Fibroblast of skin of right quadriceps (primary cell): Measurements from ENCODE around the gene SLC26A3.

Source experiments
- DNase-seq: peaks from one replicate; pipeline ENCODE4 v3.0.0-alpha.2; 2013

Gene SLC26A3

GRCh38 chr7:107815254-107815882 is 12.3 kb upstream of the SLC26A3 start:
- no peak for DNase-seq

DNA sequence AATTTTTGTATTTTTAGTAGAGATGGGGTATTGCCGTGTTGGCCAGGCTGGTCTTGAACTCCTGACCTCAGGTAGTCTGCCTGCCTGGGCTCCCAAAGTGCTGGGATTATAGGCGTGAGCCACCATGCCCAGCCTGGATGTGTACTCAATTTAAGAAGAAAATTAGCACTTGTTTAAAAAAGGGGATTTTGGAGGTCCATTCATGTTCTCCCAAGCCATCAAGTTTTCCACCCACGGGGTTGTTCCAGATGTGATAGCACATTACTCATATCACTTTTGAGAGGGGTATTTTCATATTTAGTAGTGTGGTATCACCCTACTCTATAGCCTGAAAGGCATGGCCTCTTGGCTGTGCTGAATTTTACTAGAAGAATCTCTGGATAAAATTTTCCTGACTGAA is 10.5 kb upstream of the SLC26A3 start:
- no peak for DNase-seq

GRCh38 chr7:107811934-107812333 is 8.9 kb upstream of the SLC26A3 start:
- DNase-seq: no peak

DNA sequence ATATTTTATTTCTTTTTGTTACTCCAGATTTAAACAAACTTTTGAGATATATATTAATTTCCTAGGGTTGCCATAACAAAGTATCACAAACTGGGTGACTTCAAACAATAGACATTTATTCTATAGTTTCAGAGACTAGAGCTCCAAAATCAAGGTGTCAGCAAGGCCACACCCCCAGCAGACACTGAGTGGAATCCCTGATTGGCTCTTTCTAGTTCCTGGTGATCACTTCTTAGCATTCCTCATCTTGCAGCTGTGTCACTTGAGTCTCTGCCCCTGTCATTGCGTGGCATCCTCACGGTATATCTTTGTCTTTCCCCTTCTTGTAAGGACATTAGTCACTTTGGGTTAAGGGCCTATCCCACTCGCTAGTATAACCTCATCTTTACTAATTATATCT is 7.6 kb upstream of the SLC26A3 start:
- no peak for DNase-seq

DNA sequence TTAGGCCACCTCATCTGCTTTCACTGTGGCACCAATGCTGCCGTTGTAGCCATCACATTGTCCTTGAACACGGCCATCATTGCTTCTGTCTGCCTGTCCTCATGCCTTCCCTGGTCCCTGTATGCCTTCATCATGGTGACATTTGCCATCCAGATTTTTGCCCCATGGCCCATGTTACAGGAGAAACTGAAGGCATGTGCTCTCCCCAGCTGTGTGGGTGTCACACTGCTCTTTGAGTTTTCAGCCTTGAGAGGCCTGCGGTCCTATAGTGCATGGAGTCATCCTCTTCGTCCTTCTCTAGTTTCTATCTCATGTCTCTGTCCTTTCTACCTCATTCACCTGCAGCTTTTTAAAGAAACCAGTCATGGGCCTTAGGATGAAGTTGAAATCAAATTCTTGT is 6.2 kb upstream of the SLC26A3 start:
- no peak for DNase-seq

DNA sequence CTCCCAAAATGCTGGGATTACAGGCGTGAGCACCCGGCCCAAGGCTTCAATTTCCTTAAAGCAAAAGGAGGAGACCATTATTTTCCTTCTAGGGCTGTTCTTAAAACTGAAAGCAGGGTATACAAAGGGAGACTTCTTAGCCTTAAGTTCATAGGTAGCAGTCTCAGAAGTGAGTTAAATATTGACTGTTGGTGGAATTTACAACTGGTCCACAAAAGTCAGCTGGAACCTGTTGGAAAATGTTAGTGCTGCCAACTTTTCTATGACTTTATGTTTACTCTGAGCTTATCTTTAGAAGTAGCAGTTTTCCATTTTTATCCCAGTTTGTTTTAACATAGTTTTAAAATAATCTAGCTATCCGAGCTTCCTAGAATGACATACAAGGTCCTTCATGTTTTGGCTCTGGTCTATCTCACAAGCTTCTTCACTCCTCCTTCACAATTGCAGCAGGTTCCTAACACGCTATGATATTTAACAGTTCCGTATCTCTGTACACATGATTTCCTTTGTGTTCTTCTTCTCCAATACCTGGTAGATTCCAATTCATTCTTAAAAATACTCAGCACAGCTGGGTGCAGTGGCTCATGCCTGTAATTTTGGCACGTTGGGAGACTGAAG is 3.3 kb downstream of the SLC26A3 start:
- DNase-seq: no peak

GRCh38 chr7:107792364-107792763 is 10.7 kb downstream of the SLC26A3 start:
- DNase-seq: no peak

DNA sequence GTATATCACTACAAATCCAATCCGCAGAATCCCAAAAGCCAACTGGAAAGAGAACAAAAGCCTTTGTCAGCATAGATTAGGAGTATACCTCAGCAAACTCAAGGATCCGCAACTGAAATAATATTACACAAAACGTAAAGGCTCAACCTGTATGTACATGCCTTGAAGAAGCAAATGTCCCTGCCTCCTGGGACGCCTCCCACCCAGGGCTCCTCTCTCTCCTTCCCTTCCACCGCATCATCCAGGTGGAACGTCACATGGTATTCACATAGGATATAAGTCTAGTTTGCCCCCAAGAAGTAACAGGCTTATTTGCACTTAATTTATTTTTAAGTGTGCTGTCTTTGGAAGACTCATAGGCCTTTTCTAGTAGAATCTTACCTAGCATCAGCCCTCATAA is 13.4 kb downstream of the SLC26A3 start:
- DNase-seq: no peak

DNA sequence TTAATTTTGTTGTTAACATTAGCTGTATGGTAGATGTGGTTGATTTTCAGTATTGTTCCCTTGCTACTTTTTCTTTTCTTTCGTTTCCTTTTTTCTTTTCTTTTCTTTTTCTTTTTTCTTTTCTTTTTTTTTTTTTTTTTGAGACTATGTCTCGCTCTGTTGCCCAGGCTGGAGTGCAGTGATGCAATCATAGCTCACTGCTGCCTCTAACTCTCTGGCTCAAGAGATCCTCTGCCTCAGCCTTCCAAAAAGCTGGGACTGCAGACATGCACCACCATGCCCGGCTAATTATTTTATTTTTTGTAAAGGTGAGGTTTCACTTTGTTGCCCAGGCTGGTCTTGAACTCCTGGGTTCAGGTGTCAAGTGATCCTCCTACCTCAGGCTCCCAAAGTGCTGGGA is 14.4 kb downstream of the SLC26A3 start:
- no peak for DNase-seq

DNA sequence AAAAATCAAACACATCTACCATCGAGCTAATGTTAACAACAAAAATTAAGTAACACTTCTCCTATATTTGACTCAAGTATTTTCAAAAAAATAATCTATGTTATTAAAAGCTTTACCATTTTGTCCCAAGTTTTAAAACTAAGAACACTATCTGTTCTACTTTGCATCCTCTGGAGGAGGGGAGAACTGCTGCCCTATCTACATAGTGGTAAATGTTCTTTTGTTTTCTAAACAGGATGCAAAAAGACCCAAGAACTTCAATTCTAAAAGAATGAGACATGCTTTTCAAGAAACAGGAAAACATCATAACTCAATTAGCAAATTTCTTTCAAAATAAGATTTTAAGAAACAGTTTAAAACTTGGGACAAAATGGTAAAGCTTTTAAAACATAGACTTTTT is 14.8 kb downstream of the SLC26A3 start:
- no peak for DNase-seq

DNA sequence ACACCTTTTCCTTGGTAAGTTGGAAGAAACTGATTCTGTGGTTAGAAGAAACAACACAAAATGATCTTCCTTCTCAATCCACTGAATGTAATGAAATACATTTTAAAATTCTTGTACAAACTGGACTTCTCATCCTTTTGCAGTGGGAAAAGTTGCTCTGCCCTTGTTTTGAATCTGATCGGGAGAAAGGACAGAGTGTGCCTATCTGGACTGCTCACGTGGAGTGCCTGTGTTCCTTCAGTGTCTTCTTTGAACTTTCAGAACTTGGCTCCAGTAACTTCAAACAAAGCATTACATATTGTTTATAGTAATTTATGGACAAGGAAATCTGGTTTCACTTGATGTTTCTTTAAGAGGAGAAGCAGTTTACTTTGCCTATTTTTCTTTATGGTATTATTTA is 17.1 kb downstream of the SLC26A3 start:
- DNase-seq: no peak

DNA sequence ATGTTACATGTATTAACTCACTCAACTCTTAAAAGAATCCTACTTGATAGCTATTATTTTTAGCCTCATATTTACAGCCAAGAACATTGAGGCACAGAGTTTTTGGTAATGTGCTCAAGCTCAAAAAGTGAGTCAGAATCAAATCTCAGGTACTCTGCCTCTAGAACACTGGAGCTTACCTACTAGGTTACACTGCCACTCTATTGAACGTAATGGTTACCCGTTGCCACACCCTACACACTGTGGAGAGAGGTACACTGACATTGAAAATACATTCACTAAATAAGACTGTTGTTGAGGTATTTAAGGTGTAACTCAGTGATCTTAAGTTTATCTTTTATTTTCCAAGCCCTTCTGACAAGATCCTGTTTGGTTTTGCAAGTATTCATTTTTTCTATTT is 17.9 kb downstream of the SLC26A3 start:
- DNase-seq: no peak

- DNase-seq: no peak
Measured at GRCh38 chr7:107783648-107784047, 19.4 kb downstream of the SLC26A3 start.

- no peak for DNase-seq
Measured at GRCh38 chr7:107782374-107782773, 20.6 kb downstream of the SLC26A3 start.

DNA sequence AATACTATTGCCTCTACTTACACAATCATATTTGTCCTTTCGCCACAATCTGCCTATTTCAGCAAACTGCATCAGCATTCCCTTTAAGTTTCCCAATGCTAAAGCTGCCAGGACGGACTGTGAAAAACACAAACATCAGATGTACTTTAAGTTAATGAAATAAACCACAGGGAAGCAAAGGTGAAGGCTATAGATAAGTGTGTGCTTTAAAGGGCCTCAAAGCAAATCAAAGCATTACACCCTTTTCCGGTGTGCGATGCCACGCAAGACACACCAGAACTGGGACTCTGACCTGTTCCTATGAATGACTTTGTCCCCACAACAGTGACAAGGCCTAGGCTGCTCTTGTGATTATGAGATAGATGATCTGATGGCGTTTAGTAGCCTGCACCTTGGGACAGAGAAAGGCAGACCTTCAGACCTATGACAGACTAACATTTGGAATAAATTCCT is 23.4 kb downstream of the SLC26A3 start:
- DNase-seq: no peak

GRCh38 chr7:107778283-107778682 is 24.7 kb downstream of the SLC26A3 start:
- DNase-seq: no peak

- no peak for DNase-seq
Measured at GRCh38 chr7:107777702-107778101, 25.3 kb downstream of the SLC26A3 start.

DNA sequence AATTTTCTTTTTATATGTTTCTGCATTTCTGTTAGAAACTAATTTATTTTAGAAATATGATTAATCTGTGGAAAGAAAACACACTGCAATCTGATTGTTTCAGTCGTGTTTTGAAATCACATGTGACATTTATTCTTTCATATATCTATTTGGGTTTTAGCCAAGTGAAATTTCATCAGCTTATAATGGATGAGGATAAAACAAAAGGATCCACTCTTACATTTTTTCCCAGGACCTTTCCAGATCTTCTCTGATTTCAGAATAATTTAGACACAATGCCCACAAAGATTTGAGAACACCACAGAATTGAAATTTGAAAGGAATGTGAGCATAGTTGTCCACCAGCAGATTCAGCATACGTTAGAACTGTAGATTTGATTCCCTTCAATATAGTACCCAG is 30.0 kb downstream of the SLC26A3 start:
- DNase-seq: no peak

- no peak for DNase-seq
Measured at GRCh38 chr7:107768263-107768662, 34.8 kb downstream of the SLC26A3 start.

DNA sequence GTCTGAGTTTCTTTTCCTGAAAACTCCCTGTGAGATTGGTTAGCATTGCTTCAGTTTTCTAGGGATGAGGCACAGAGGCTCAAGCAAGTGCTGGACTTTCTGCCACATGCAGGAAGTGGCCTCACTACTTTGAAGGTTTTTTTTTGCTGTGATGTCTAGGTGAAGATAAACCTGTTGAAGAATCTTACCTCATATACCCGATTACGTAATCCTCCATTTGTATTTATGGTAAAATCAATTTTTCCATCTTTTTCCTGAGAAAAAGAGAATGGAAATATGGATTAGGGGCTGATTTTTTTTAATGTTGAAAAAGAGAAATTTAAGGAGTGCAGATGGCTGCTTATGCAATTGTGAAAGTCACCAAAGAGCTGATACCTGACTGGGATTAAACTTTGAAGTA is 35.6 kb downstream of the SLC26A3 start:
- DNase-seq: no peak

DNA sequence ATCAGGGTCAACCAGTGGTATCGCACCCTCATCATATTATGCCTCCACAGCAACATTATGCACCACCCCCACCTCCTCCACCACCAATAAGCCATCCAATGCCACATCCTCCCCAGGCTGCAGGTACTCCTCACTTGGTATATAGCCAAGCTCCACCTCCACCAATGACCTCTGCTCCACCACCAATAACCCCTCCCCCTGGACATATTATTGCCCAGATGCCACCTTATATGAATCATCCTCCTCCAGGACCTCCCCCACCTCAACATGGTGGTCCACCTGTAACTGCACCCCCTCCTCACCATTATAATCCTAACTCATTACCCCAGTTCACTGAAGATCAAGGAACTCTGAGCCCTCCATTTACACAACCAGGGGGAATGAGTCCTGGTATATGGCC is 44.4 kb downstream of the SLC26A3 start:
- DNase-seq: no peak

DNA sequence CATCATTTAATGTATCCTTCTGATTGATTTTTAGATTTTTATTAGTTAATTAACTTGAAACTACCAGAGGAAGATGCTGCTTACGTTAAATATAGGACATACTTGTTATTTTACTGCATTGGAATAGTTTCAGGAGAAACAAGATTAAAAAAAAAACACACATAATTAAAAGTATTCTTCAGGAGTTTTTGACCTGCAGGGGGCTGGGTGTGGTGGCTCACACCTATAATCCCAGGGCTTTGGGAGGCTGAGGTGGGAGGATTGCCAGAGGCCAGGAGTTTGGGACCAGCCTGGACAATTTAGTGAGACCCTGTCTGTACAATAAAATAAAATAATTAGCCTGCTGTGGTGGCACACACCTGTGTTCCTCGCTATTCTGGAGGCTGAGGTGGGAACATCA is 48.4 kb downstream of the SLC26A3 start:
- DNase-seq: no peak

DNA sequence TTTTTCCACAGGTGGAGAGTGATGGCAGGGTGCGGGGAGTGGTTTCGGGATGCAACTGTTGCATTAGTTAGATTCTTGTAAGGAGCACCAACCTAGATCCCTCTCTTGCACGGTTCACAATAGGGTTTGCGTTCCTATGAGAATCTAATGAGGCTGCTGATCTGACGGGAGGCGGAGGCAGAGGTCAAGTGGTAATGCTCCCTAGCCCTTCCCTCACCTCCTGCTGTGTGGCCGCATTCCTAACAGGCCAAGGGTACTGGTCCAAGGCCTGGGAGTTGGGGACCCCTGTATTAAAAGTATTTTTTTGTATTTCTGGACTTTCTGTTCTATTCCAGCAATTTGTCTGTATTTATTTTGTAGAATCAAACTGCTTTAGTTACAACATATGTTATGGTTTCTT is 51.9 kb downstream of the SLC26A3 start:
- no peak for DNase-seq

GRCh38 chr7:107746006-107746405 is 57.0 kb downstream of the SLC26A3 start:
- DNase-seq: no peak

- DNase-seq: no peak
Measured at GRCh38 chr7:107744345-107744750, 58.7 kb downstream of the SLC26A3 start.
